Liver (tissue), 2 donors: Measurements from ENCODE around the gene CGN.

ENCODE experiments used
- TF ChIP-seq, protein P1 (sequence below): IDR thresholded peaks from 2 replicates; pipeline ENCODE4 v1.6.1; 2016; ENCODE audit warnings: antibody characterized with exemption
- TF ChIP-seq, protein P2 (sequence below): fragments of 150-350 bp; IDR thresholded peaks from 2 replicates; pipeline ENCODE4 v1.5.1; 2017; ENCODE audit warnings: improper control_type of control experiment, low read depth, low read length; ENCODE audit not compliant: missing input control
- donor health status: healthy.

GRCh38 chr1:151549199-151549598, 38.0 kb downstream of the CGN start:
- TF ChIP-seq, protein P1, sequence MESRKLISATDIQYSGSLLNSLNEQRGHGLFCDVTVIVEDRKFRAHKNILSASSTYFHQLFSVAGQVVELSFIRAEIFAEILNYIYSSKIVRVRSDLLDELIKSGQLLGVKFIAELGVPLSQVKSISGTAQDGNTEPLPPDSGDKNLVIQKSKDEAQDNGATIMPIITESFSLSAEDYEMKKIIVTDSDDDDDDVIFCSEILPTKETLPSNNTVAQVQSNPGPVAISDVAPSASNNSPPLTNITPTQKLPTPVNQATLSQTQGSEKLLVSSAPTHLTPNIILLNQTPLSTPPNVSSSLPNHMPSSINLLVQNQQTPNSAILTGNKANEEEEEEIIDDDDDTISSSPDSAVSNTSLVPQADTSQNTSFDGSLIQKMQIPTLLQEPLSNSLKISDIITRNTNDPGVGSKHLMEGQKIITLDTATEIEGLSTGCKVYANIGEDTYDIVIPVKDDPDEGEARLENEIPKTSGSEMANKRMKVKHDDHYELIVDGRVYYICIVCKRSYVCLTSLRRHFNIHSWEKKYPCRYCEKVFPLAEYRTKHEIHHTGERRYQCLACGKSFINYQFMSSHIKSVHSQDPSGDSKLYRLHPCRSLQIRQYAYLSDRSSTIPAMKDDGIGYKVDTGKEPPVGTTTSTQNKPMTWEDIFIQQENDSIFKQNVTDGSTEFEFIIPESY, result no peak
- TF ChIP-seq, protein P2, sequence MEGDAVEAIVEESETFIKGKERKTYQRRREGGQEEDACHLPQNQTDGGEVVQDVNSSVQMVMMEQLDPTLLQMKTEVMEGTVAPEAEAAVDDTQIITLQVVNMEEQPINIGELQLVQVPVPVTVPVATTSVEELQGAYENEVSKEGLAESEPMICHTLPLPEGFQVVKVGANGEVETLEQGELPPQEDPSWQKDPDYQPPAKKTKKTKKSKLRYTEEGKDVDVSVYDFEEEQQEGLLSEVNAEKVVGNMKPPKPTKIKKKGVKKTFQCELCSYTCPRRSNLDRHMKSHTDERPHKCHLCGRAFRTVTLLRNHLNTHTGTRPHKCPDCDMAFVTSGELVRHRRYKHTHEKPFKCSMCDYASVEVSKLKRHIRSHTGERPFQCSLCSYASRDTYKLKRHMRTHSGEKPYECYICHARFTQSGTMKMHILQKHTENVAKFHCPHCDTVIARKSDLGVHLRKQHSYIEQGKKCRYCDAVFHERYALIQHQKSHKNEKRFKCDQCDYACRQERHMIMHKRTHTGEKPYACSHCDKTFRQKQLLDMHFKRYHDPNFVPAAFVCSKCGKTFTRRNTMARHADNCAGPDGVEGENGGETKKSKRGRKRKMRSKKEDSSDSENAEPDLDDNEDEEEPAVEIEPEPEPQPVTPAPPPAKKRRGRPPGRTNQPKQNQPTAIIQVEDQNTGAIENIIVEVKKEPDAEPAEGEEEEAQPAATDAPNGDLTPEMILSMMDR, result no peak
